Esophagus squamous epithelium (tissue), 4 donors: ENCODE data around the gene TOMM70.

Experiments
- CTCF ChIP-seq, 6 experiments: fragments of 450-650 bp in 4 of 6; fragments of 200-600 bp in 2 of 6; sonication (generic) in 2 of 6; IDR thresholded peaks; one replicate each; pipeline ENCODE4 v1.5.1; 2016 to 2019; ENCODE audit warnings: antibody characterized with exemption in 6 of 6, mild to moderate bottlenecking in 4 of 6, moderate library complexity in 4 of 6
- POLR2A ChIP-seq, 4 donors: fragments of 450-650 bp; IDR thresholded peaks; one replicate each; pipeline ENCODE4 v1.6.1; 2017; ENCODE audit warnings: antibody characterized with exemption in 4 of 4, mild to moderate bottlenecking in 4 of 4, moderate library complexity in 3 of 4

DNA sequence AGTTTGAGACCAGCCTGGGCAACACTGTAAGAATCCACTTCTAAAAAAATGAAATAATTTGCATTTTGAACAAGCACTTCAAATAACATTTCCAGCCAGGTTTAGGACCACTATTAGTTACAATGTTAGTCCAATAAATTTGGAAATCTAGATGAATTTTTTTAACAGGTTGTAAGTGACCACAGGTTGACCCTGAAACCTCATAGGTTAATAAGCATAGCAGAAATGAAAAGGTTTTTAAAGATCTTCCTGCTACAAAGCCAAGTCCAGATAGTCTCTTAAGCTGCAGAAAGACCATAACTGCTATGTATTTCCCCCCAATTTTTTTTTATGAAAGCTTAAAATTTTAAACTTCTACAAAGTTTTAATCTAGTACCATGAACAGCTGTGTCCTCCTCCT lies 67.8 kb downstream of the TOMM70 start:
- TF ChIP-seq POLR2A (IDR thresholded peaks at IDR 0.05): no peak
- TF ChIP-seq CTCF (IDR thresholded peaks at IDR 0.05): no peak
